Fibroblast of lung (primary cell): ENCODE results near the gene SEMA6A. TPM values are rescaled to one million over a fixed set of nuclear protein-coding genes. Genes with fewer than 3 reads are reported as not detected.

Experiments used
- DNase-seq, 2 donors: peaks; one replicate each; pipeline versions ENCODE4 v3.0.0 to v3.0.0-alpha.2; 2010; ENCODE audit warnings: low read depth in 2 of 2
- H2AFZ ChIP-seq: 2 replicates; pipeline ENCODE4 v1.5.1; 2012; ENCODE audit warnings: low read length, control low read depth, inconsistent platforms
- H3K27ac ChIP-seq: 2 replicates; pipeline ENCODE4 v1.5.1; 2011; ENCODE audit warnings: low read length, control low read depth; ENCODE audit not compliant: insufficient read depth
- H3K27me3 ChIP-seq: 2 replicates; pipeline ENCODE4 v1.5.1; 2011; ENCODE audit warnings: mild to moderate bottlenecking, low read length; ENCODE audit not compliant: control insufficient read depth, insufficient read depth
- H3K36me3 ChIP-seq: 2 replicates; pipeline ENCODE4 v1.5.1; 2011; ENCODE audit warnings: low read length; ENCODE audit not compliant: control insufficient read depth, insufficient read depth
- H3K4me1 ChIP-seq: 2 replicates; pipeline ENCODE4 v1.5.1; 2011; ENCODE audit warnings: low read length; ENCODE audit not compliant: control insufficient read depth, insufficient read depth; ENCODE audit errors: extremely low read depth
- H3K4me2 ChIP-seq: 2 replicates; pipeline ENCODE4 v1.5.1; 2011; ENCODE audit warnings: low read length, control low read depth; ENCODE audit not compliant: insufficient read depth; ENCODE audit errors: extremely low read depth
- H3K4me3 ChIP-seq, 4 experiments: fragments of 200-600 bp in 1 of 4; sonication (generic) in 1 of 4; replicated peaks in 1 of 4; 2 replicates each; pipeline ENCODE4 v1.5.1; 2011 to 2016; ENCODE audit warnings: low read length in 4 of 4, low read depth in 3 of 4, mild to moderate bottlenecking in 3 of 4, control low read depth in 2 of 4, inconsistent platforms in 1 of 4, mixed read lengths in 1 of 4; ENCODE audit not compliant: insufficient read depth in 1 of 4; ENCODE audit errors: control extremely low read depth in 1 of 4
- H3K79me2 ChIP-seq: 2 replicates; pipeline ENCODE4 v1.5.1; 2012; ENCODE audit warnings: mild to moderate bottlenecking, low read length, inconsistent platforms; ENCODE audit not compliant: control insufficient read depth, insufficient read depth
- H3K9ac ChIP-seq: 2 replicates; pipeline ENCODE4 v1.5.1; 2011; ENCODE audit warnings: mild to moderate bottlenecking, low read length, control low read depth; ENCODE audit not compliant: insufficient read depth
- H3K9me3 ChIP-seq: 2 replicates; pipeline ENCODE4 v1.5.1; 2012; ENCODE audit warnings: low read depth, low read length; ENCODE audit not compliant: control insufficient read depth, insufficient read depth
- H4K20me1 ChIP-seq: 2 replicates; pipeline ENCODE4 v1.5.1; 2011; ENCODE audit warnings: low read length; ENCODE audit not compliant: control insufficient read depth, insufficient read depth; ENCODE audit errors: extremely low read depth
- CTCF ChIP-seq, 2 donors: IDR thresholded peaks in 1 of 2; conservative IDR thresholded peaks in 1 of 2; 1 replicate in 1 of 2; 2 replicates in 1 of 2; pipeline ENCODE4 v1.5.1; 2011 to 2012; ENCODE audit warnings: low read length in 2 of 2, control low read depth in 1 of 2, inconsistent platforms in 1 of 2, low read depth in 1 of 2, mild to moderate bottlenecking in 1 of 2
- EZH2 ChIP-seq: IDR thresholded peaks from 2 replicates; pipeline ENCODE4 v1.5.1; 2012; ENCODE audit warnings: low read length, control low read depth, mild to moderate bottlenecking; ENCODE audit errors: missing control alignments
- polyA plus RNA-seq, 2 donors: library from polyadenylated mRNA; depleted of rRNA in 1 of 2; stranded (reverse) in 1 of 2; unstranded in 1 of 2; fragments of >200 nt; gene quantifications; 2 replicates each; pipeline ENCODE4 v1.2.1, GENCODE V29; 2011 to 2012; ENCODE audit warnings: missing spikeins in 1 of 2
- total RNA-seq: library from RNA; depleted of rRNA; stranded (reverse); fragments of >200 nt; gene quantifications from 2 replicates; pipeline ENCODE4 v1.2.1, GENCODE V29; 2014

SEMA6A gene
- total and polyA plus RNA-seq, 2 donors (not counting 1 experiment from before 2014, with no cell fraction given): 0.17 to 0.22 TPM

GRCh38 chr5:116502138-116502537, 72.5 kb downstream of the SEMA6A start:
- no peaks in the 10 kb centered on the region for H4K20me1 ChIP-seq
- DNase-seq: no peak
- H3K9me3 ChIP-seq: no peaks in the 10 kb centered on the region
- no peak overlapping the region for H3K4me2 ChIP-seq
- TF ChIP-seq CTCF (conservative IDR thresholded peaks at IDR 0.05 in 1 of 2, IDR thresholded peaks at IDR 0.05 in 1 of 2; ENCODE audit: low read depth in 1 of 2, low read length in 2 of 2) (no peak), EZH2 (no peak)
- no peaks in the 10 kb centered on the region for H3K4me1 ChIP-seq
- no peak overlapping the region for H2AFZ ChIP-seq
- H3K36me3 ChIP-seq: no peaks in the 10 kb centered on the region
- H3K4me3 ChIP-seq: no peak overlapping the region
- no peaks in the 10 kb centered on the region for H3K79me2 ChIP-seq
- no peaks in the 10 kb centered on the region for H3K27me3 ChIP-seq
- no peak overlapping the region for H3K27ac ChIP-seq
- H3K9ac ChIP-seq: no peak overlapping the region

GRCh38 chr5:116498503-116499048, 76.0 kb downstream of the SEMA6A start:
- Histone ChIP-seq H3K79me2 (no peaks in the 10 kb centered on the region), H3K4me3 (no peak overlapping the region), H3K9me3 (no peaks in the 10 kb centered on the region), H2AFZ (no peak overlapping the region), H3K4me2 (no peak overlapping the region), H3K4me1 (no peaks in the 10 kb centered on the region), H3K9ac (no peak overlapping the region), H4K20me1 (no peaks in the 10 kb centered on the region), H3K27me3 (no peaks in the 10 kb centered on the region), H3K27ac (no peak overlapping the region), H3K36me3 (no peaks in the 10 kb centered on the region)
- DNase-seq: no peak
- no peak for TF ChIP-seq CTCF (conservative IDR thresholded peaks at IDR 0.05 in 1 of 2, IDR thresholded peaks at IDR 0.05 in 1 of 2; ENCODE audit: low read depth in 1 of 2, low read length in 2 of 2)
- no peak for TF ChIP-seq EZH2

GRCh38 chr5:116497631-116498030, 77.0 kb downstream of the SEMA6A start:
- no peak for DNase-seq
- Histone ChIP-seq H3K4me2 (no peak overlapping the region), H4K20me1 (no peaks in the 10 kb centered on the region), H3K36me3 (no peaks in the 10 kb centered on the region), H3K4me1 (no peaks in the 10 kb centered on the region), H3K9ac (no peak overlapping the region), H2AFZ (no peak overlapping the region), H3K9me3 (no peaks in the 10 kb centered on the region), H3K27me3 (no peaks in the 10 kb centered on the region), H3K27ac (no peak overlapping the region), H3K4me3 (no peak overlapping the region), H3K79me2 (no peaks in the 10 kb centered on the region)
- TF ChIP-seq EZH2 (no peak), CTCF (conservative IDR thresholded peaks at IDR 0.05 in 1 of 2, IDR thresholded peaks at IDR 0.05 in 1 of 2; ENCODE audit: low read depth in 1 of 2, low read length in 2 of 2) (no peak)
